Measurements from ENCODE around the gene UPF2. TPM values are rescaled to one million over a fixed set of nuclear protein-coding genes. Genes with fewer than 3 reads are reported as not detected.

The UPF2 gene
- total RNA-seq, 1 donor from 2014 or later = 30.5 TPM

Other genes starting within 250 kb of the UPF2 start
- gene PROSER2, start 219.5 kb downstream of the UPF2 start, total RNA-seq = 60.9 and 84.9 TPM in 2 replicates
- gene DHTKD1, start 26.1 kb upstream of the UPF2 start, total RNA-seq = 32.1 and 46.9 TPM in 2 replicates
- 9.4 and 17.5 TPM in 2 replicates for gene SEC61A2, start 86.9 kb upstream of the UPF2 start, total RNA-seq
- gene NUDT5, start 153.1 kb upstream of the UPF2 start, total RNA-seq = 90.3 and 91.0 TPM in 2 replicates
- 161 and 186 TPM in 2 replicates for gene CDC123, start 153.4 kb upstream of the UPF2 start, total RNA-seq